ENCODE measurements around the gene TBC1D8.

GRCh38 chr2:100997509-100998234 lies 153.5 kb downstream of the TBC1D8 start:
- TF ChIP-seq POLR2A (IDR thresholded peaks at IDR 0.05; ENCODE audit: control extremely low read depth in 1 of 2, low read depth in 2 of 2, low read length in 2 of 2): no peak
- TF ChIP-seq CTCF (IDR thresholded peaks at IDR 0.05; ENCODE audit: control extremely low read depth in 1 of 3, insufficient read depth in 1 of 3, low read depth in 1 of 3, low read length in 3 of 3): no peak
- TF ChIP-seq YY1 (IDR thresholded peaks at IDR 0.05; ENCODE audit: low read depth, low read length): no peak
- no peak for TF ChIP-seq BRCA1 (IDR thresholded peaks at IDR 0.05; ENCODE audit: low read depth, low read length)
- TF ChIP-seq GABPA (IDR thresholded peaks at IDR 0.05; ENCODE audit: borderline replicate concordance, insufficient read depth, low read length): no peak
